ENCODE measurements around the gene C11orf54. TPM values are rescaled to one million over a fixed set of nuclear protein-coding genes. Genes with fewer than 3 reads are reported as not detected.

C11orf54 gene
- polyA plus RNA-seq, 2 of the 4 experiments (the other 2 are of a cell fraction) = 12.4 to 27.6 TPM

- WGBS (ENCODE audit: missing lambda C conversion rate) = 93% methylated on average over 2 of the region's 2 CpGs
- H3K4me1 ChIP-seq = no peaks in the 10 kb centered on the region
- no peaks in the 10 kb centered on the region; the same call in 1 of the 3 replicates for H3K9me3 ChIP-seq
- no peak overlapping the region for H3K27ac ChIP-seq
- FAIRE-seq = no peak
- no peak overlapping the region for H3K4me3 ChIP-seq
- TF ChIP-seq MAX (IDR thresholded peaks at IDR 0.05) (no peak), POLR2AphosphoS2 (conservative IDR thresholded peaks at IDR 0.05; ENCODE audit: low read length) (no peak), ESRRA (IDR thresholded peaks at IDR 0.05; ENCODE audit: borderline replicate concordance, low read length) (no peak), RNF2 (IDR thresholded peaks at IDR 0.05; ENCODE audit: borderline replicate concordance, low read depth) (no peak), EHF (CRISPR knock-in tag; IDR thresholded peaks at IDR 0.05) (no peak), KDM1A (IDR thresholded peaks at IDR 0.05; ENCODE audit: low read depth) (no peak), RAD21 (conservative IDR thresholded peaks at IDR 0.05 in 1 of 2, IDR thresholded peaks at IDR 0.05 in 1 of 2) (no peak), HEYL (CRISPR knock-in tag; IDR thresholded peaks at IDR 0.05) (no peak), FOSL2 (IDR thresholded peaks at IDR 0.05) (no peak), FOSL2 (CRISPR knock-in tag; IDR thresholded peaks at IDR 0.05) (no peak), TFCP2L1 (CRISPR knock-in tag; IDR thresholded peaks at IDR 0.05) (no peak), CBX8 (IDR thresholded peaks at IDR 0.05) (no peak), MAFK (IDR thresholded peaks at IDR 0.05; ENCODE audit: partially characterized antibody) (no peak), EHMT2 (IDR thresholded peaks at IDR 0.05; ENCODE audit: low read depth) (no peak), RFX5 (IDR thresholded peaks at IDR 0.05) (no peak), BHLHE40 (IDR thresholded peaks at IDR 0.05; ENCODE audit: low read depth, low read length) (no peak), BCL3 (IDR thresholded peaks at IDR 0.05) (no peak), ZC3H11A (IDR thresholded peaks at IDR 0.05) (no peak)
- TF ChIP-seq, protein P1, sequence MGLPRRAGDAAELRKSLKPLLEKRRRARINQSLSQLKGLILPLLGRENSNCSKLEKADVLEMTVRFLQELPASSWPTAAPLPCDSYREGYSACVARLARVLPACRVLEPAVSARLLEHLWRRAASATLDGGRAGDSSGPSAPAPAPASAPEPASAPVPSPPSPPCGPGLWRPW (IDR thresholded peaks at IDR 0.05) = no peak
- POLR2A ChIA-PET = no interaction called here
- CTCF ChIA-PET = interaction anchor here (0.7 kb wide), 1 partner anchor 11 kb away, joined by 4 read pairs; no protein-coding TSS in a partner anchor
- H3K4me2 ChIP-seq = no peak overlapping the region
- peak in 1 of 2 experiments; percentile 20 for DNase-seq (ENCODE audit: low read depth in 1 of 2, low spot score in 1 of 2)
- peak in 1 of 2 experiments; percentile 38; a peak in 1 of 6 replicates for ATAC-seq
Measured at GRCh38 chr11:93704237-93704636, 37.2 kb upstream of the C11orf54 start.

- H3K4me1 ChIP-seq = no peaks in the 10 kb centered on the region
- 81% methylated on average over 1 of the region's 1 CpG for WGBS (ENCODE audit: missing lambda C conversion rate)
- TF ChIP-seq HEYL (CRISPR knock-in tag; IDR thresholded peaks at IDR 0.05) (no peak), RARB (CRISPR knock-in tag; IDR thresholded peaks at IDR 0.05) (no peak), HOXA7 (CRISPR knock-in tag; IDR thresholded peaks at IDR 0.05) (no peak), BHLHE40 (IDR thresholded peaks at IDR 0.05; ENCODE audit: low read depth, low read length) (no peak), NPAS2 (CRISPR knock-in tag; IDR thresholded peaks at IDR 0.05; ENCODE audit: borderline replicate concordance) (no peak), NR3C1 (IDR thresholded peaks at IDR 0.05) (no peak), E2F6 (IDR thresholded peaks at IDR 0.05; ENCODE audit: borderline replicate concordance, low read depth) (no peak), POLR2AphosphoS2 (conservative IDR thresholded peaks at IDR 0.05; ENCODE audit: low read length) (no peak), RFX5 (IDR thresholded peaks at IDR 0.05) (no peak), MYC (IDR thresholded peaks at IDR 0.05; ENCODE audit: borderline replicate concordance, low read length) (no peak), KDM1A (IDR thresholded peaks at IDR 0.05; ENCODE audit: low read depth) (no peak), RAD21 (conservative IDR thresholded peaks at IDR 0.05 in 1 of 2, IDR thresholded peaks at IDR 0.05 in 1 of 2) (no peak), CEBPB (IDR thresholded peaks at IDR 0.05) (no peak), EP300 (IDR thresholded peaks at IDR 0.05) (no peak)
- TF ChIP-seq, protein P2, sequence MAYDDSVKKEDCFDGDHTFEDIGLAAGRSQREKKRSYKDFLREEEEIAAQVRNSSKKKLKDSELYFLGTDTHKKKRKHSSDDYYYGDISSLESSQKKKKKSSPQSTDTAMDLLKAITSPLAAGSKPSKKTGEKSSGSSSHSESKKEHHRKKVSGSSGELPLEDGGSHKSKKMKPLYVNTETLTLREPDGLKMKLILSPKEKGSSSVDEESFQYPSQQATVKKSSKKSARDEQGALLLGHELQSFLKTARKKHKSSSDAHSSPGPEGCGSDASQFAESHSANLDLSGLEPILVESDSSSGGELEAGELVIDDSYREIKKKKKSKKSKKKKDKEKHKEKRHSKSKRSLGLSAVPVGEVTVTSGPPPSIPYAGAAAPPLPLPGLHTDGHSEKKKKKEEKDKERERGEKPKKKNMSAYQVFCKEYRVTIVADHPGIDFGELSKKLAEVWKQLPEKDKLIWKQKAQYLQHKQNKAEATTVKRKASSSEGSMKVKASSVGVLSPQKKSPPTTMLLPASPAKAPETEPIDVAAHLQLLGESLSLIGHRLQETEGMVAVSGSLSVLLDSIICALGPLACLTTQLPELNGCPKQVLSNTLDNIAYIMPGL (CRISPR knock-in tag; IDR thresholded peaks at IDR 0.05; ENCODE audit: borderline replicate concordance) = no peak
- ATAC-seq = no peak
- H3K4me3 ChIP-seq = no peak overlapping the region
- DNase-seq (ENCODE audit: low read depth in 1 of 2, low spot score in 1 of 2) = no peak
- no peak overlapping the region for H3K27ac ChIP-seq
- no peak overlapping the region for H3K4me2 ChIP-seq
- ChIA-PET CTCF (no interaction called here), POLR2A (no interaction called here)
- H3K9me3 ChIP-seq = peaks cover 13% of the 10 kb centered on the region
- FAIRE-seq = no peak
Measured at GRCh38 chr11:93710239-93710638, 31.2 kb upstream of the C11orf54 start.
